HG03342 (cell line): ENCODE results near the gene MAD2L1.

Experiments
- ATAC-seq: cut with Tn5 transposase; IDR thresholded peaks from one replicate; pipeline ENCODE4 v1.9.1; 2021; ENCODE audit warnings: mild to moderate bottlenecking, moderate library complexity; ENCODE audit not compliant: unreplicated experiment

MAD2L1 gene

GRCh38 chr4:120059036-120059435 is 7.6 kb downstream of the MAD2L1 start:
- ATAC-seq = no peak

GRCh38 chr4:120057416-120057815 is 9.2 kb downstream of the MAD2L1 start:
- ATAC-seq = no peak

GRCh38 chr4:120056246-120056645 is 10.4 kb downstream of the MAD2L1 start:
- no peak for ATAC-seq

- ATAC-seq = no peak
Observed at GRCh38 chr4:120055795-120056194, 10.9 kb downstream of the MAD2L1 start.

GRCh38 chr4:120055162-120055561 is 11.5 kb downstream of the MAD2L1 start:
- no peak for ATAC-seq

GRCh38 chr4:120053911-120054310 is 12.7 kb downstream of the MAD2L1 start:
- ATAC-seq = peak; percentile 56

- ATAC-seq = no peak
Observed at GRCh38 chr4:120052856-120053255, 13.8 kb downstream of the MAD2L1 start.

GRCh38 chr4:120051253-120051652 is 15.4 kb downstream of the MAD2L1 start:
- ATAC-seq = no peak

GRCh38 chr4:120049732-120050494 is 16.7 kb downstream of the MAD2L1 start:
- ATAC-seq = peak; percentile 92

- no peak for ATAC-seq
Observed at GRCh38 chr4:120043828-120044227, 22.8 kb downstream of the MAD2L1 start.

- no peak for ATAC-seq
Observed at GRCh38 chr4:120037411-120037810, 29.2 kb downstream of the MAD2L1 start.

- ATAC-seq = no peak
Observed at GRCh38 chr4:120034913-120035312, 31.7 kb downstream of the MAD2L1 start.

GRCh38 chr4:120026853-120027252 is 39.8 kb downstream of the MAD2L1 start:
- ATAC-seq = no peak

- no peak for ATAC-seq
Observed at GRCh38 chr4:120025516-120025915, 41.1 kb downstream of the MAD2L1 start.

- no peak for ATAC-seq
Observed at GRCh38 chr4:120018786-120019185, 47.9 kb downstream of the MAD2L1 start.

- ATAC-seq = no peak
Observed at GRCh38 chr4:120017939-120018692, 48.5 kb downstream of the MAD2L1 start.

GRCh38 chr4:120011725-120012124 is 54.9 kb downstream of the MAD2L1 start:
- ATAC-seq = no peak

GRCh38 chr4:120010646-120011045 is 56.0 kb downstream of the MAD2L1 start:
- no peak for ATAC-seq

GRCh38 chr4:120009731-120010130 is 56.9 kb downstream of the MAD2L1 start:
- no peak for ATAC-seq

GRCh38 chr4:120008957-120009356 is 57.7 kb downstream of the MAD2L1 start:
- no peak for ATAC-seq

GRCh38 chr4:120007896-120008436 is 58.7 kb downstream of the MAD2L1 start:
- no peak for ATAC-seq
